DND-41 (cell line): ENCODE results near the gene CTBP1.

Experiments used
- EZH2 ChIP-seq: IDR thresholded peaks from 3 replicates; pipeline ENCODE4 v1.6.1; 2012; ENCODE audit warnings: borderline replicate concordance, low read depth, mild to moderate bottlenecking, moderate library complexity, low read length, inconsistent platforms; ENCODE audit not compliant: severe bottlenecking
- TF ChIP-seq, protein P1 (sequence below): IDR thresholded peaks from 2 replicates; pipeline ENCODE4 v1.5.1; 2012; ENCODE audit warnings: borderline replicate concordance, low read length, moderate library complexity, mild to moderate bottlenecking; ENCODE audit not compliant: poor library complexity, severe bottlenecking; ENCODE audit errors: extremely low read depth

DNA sequence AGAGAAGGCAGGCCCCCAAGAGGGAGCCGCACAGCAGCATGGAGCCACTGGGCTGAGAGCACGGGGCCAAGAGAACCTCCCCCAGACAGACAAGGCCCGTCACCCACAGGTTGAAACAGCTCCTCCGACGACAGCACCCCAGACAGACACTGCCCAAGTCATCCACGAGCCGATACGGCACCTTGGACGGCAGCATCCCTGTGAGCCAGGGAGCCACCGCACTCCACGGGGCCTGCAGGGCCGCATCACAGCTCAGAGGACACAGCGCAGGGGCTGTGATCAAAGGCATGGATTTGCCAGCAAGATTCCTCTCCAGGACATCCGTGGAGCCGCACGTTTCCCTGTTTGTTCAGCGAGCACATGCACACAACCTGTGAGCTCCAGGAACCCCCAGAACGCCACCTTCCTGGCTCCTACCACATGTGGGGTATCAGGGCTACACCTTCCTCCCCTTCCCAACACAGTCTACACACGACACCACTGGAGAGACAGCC, 3.9 kb downstream of the CTBP1 start:
- TF ChIP-seq, protein P1, sequence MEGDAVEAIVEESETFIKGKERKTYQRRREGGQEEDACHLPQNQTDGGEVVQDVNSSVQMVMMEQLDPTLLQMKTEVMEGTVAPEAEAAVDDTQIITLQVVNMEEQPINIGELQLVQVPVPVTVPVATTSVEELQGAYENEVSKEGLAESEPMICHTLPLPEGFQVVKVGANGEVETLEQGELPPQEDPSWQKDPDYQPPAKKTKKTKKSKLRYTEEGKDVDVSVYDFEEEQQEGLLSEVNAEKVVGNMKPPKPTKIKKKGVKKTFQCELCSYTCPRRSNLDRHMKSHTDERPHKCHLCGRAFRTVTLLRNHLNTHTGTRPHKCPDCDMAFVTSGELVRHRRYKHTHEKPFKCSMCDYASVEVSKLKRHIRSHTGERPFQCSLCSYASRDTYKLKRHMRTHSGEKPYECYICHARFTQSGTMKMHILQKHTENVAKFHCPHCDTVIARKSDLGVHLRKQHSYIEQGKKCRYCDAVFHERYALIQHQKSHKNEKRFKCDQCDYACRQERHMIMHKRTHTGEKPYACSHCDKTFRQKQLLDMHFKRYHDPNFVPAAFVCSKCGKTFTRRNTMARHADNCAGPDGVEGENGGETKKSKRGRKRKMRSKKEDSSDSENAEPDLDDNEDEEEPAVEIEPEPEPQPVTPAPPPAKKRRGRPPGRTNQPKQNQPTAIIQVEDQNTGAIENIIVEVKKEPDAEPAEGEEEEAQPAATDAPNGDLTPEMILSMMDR, result no peak
- TF ChIP-seq EZH2, result no peak
